ENCODE data around the gene C1orf198.

Gene C1orf198

GRCh38 chr1:230790026-230790425 lies 78.3 kb downstream of the C1orf198 start:
- in situ Hi-C loops (cut with MboI; ENCODE audit: low sequenced_read_pairs): no loop called here

GRCh38 chr1:230788561-230789275 lies 79.6 kb downstream of the C1orf198 start:
- in situ Hi-C loops (cut with MboI; ENCODE audit: low sequenced_read_pairs): no loop called here

GRCh38 chr1:230787471-230787870 lies 80.8 kb downstream of the C1orf198 start:
- in situ Hi-C loops (cut with MboI; ENCODE audit: low sequenced_read_pairs): no loop called here

Data from HL-60/S4 treated with retinoic acid at 250 ng/mL for 4 days and 3 days (cell line).